OCI-LY7 (cell line): ENCODE data around the gene LPIN1. TPM values are rescaled to one million over a fixed set of nuclear protein-coding genes. Genes with fewer than 3 reads are reported as not detected.

Source experiments
- BruUV-seq: library from RNA; stranded (reverse); fragments of 400-500 nt; replicated peaks from 2 replicates; lab custom pipeline; 2021; lab: Mats Ljungman, UMichigan
- CTCF ChIA-PET: fragments of 300-600 bp; sonication (Branson Sonifier 250); formaldehyde crosslinking; loops from one replicate; lab custom pipeline; 2022; ENCODE audit warnings: antibody characterized with exemption; ENCODE audit not compliant: unreplicated experiment; lab: Charles Lee
- POLR2A ChIA-PET: fragments of 300-600 bp; sonication (Branson Sonifier 250); formaldehyde crosslinking; loops from one replicate; lab custom pipeline; 2022; ENCODE audit warnings: antibody characterized with exemption; lab: Charles Lee
- DNase-seq: peaks from one replicate; pipeline ENCODE4 v3.0.0-alpha.2; 2015; ENCODE audit warnings: low spot score
- H2AFZ ChIP-seq: fragments of 200-600 bp; sonication (generic), shearing (Covaris generic); 2 replicates; pipeline ENCODE4 v1.6.1; 2014; ENCODE audit warnings: mild to moderate bottlenecking, antibody characterized with exemption, low read length, moderate library complexity
- H3K27ac ChIP-seq: fragments of 200-600 bp; sonication (generic); 2 replicates; pipeline ENCODE4 v1.5.1; 2014; ENCODE audit warnings: mixed run types, low read depth, mild to moderate bottlenecking, moderate library complexity, low read length, inconsistent platforms; ENCODE audit not compliant: poor library complexity, severe bottlenecking
- H3K36me3 ChIP-seq: fragments of 200-600 bp; sonication (generic); 2 replicates; pipeline ENCODE4 v1.6.1; 2014; ENCODE audit warnings: mild to moderate bottlenecking, antibody characterized with exemption, low read length, moderate library complexity, mixed read lengths; ENCODE audit not compliant: insufficient read depth
- H3K4me1 ChIP-seq: fragments of 200-600 bp; sonication (generic); 2 replicates; pipeline ENCODE4 v1.5.1; 2014; ENCODE audit warnings: mild to moderate bottlenecking, low read length; ENCODE audit not compliant: insufficient read depth, poor library complexity, severe bottlenecking
- H3K4me2 ChIP-seq: fragments of 200-600 bp; sonication (generic); 2 replicates; pipeline ENCODE4 v1.6.1; 2014; ENCODE audit warnings: mild to moderate bottlenecking, low read length
- H3K4me3 ChIP-seq: fragments of 200-600 bp; sonication (generic); 2 replicates; pipeline ENCODE4 v1.5.1; 2014; ENCODE audit warnings: mild to moderate bottlenecking, low read depth, low read length; ENCODE audit not compliant: poor library complexity, severe bottlenecking
- H3K79me2 ChIP-seq: fragments of 200-600 bp; sonication (generic); 2 replicates; pipeline ENCODE4 v1.6.1; 2016; ENCODE audit warnings: low read depth, mild to moderate bottlenecking, low read length, moderate library complexity, mixed read lengths; ENCODE audit not compliant: insufficient read depth
- H3K9me2 ChIP-seq: fragments of 200-600 bp; sonication (generic); 2 replicates; pipeline ENCODE4 v1.6.1; 2016; ENCODE audit warnings: mild to moderate bottlenecking, low read length, mixed read lengths; ENCODE audit not compliant: insufficient read depth
- H3K9me3 ChIP-seq: fragments of 200-600 bp; sonication (generic); 2 replicates; pipeline ENCODE4 v1.6.1; 2014; ENCODE audit warnings: mild to moderate bottlenecking, mixed run types, low read length, mixed read lengths
- H4K20me1 ChIP-seq: fragments of 200-600 bp; sonication (generic); 2 replicates; pipeline ENCODE4 v1.6.1; 2014; ENCODE audit warnings: mild to moderate bottlenecking, antibody characterized with exemption, low read length, moderate library complexity, mixed read lengths; ENCODE audit not compliant: insufficient read depth
- EZH2phosphoT487 ChIP-seq: fragments of 200-600 bp; sonication (generic); IDR thresholded peaks from 2 replicates; pipeline ENCODE4 v1.6.1; 2018; ENCODE audit warnings: low read depth, borderline replicate concordance, mild to moderate bottlenecking, mixed run types, antibody characterized with exemption, low read length, moderate library complexity, mixed read lengths
- intact Hi-C: fragments of 100-400 bp; cut with micrococcal nuclease; formaldehyde crosslinking; loops from one replicate; pipeline ENCODE4 v1.10.0; 2022; ENCODE audit not compliant: unreplicated experiment
- total RNA-seq, 2 experiments: library from RNA; depleted of rRNA in 1 of 2; stranded (reverse); fragments of >200 nt in 1 of 2; shearing (Covaris generic) in 1 of 2; gene quantifications; 2 replicates each; pipeline ENCODE4 v1.2.3, GENCODE V29; 2014 to 2022
- TF ChIP-seq, protein P1 (sequence below): fragments of 200-600 bp; sonication (generic); conservative IDR thresholded peaks from 2 replicates; pipeline ENCODE4 v1.5.1; 2014; ENCODE audit warnings: mild to moderate bottlenecking, antibody characterized with exemption, low read length, moderate library complexity, mixed read lengths

Gene LPIN1
- total RNA-seq, 2 experiments from 2014 or later, result 56.9 to 70.2 TPM

DNA sequence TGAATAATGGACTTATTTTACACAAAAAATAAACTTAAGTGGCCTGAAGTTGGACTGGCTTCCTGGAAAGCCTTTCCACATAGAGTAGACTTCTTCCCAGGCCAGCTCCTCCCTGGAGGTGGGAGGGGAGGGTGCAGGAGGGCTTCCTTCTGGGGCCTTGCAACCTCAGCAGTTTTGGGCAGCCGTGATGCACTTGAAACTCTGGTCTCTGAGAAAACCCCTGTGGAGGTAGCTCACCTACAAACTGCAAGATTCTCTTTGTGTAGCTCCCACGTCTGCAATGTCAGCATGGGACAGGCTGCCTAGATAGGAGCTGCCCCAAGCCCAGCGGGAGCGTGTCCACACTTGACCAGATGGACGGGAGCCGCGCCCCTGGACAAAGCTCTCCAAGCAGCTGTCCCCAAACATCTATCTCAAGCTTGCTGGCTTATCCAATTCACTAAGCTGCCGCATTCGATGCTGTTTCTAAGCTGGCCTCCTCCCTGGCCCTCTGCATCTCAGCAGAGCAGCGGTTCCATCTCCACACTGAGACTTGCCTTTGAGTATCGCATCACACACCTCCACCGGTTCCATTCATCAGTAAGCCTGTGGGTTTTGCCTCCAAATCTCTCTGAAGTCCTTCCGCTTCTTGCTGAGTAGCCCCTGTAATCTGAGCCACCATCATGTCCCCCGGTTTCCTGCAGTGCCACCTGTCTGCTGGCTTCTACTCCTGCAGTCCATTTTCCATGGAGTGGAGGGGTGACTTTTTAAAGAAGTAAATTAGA is 1.6 kb upstream of the LPIN1 start:
- Histone ChIP-seq H3K27ac (peak overlapping the region; percentile 31), H2AFZ (peak overlapping the region; percentile 53)

DNA sequence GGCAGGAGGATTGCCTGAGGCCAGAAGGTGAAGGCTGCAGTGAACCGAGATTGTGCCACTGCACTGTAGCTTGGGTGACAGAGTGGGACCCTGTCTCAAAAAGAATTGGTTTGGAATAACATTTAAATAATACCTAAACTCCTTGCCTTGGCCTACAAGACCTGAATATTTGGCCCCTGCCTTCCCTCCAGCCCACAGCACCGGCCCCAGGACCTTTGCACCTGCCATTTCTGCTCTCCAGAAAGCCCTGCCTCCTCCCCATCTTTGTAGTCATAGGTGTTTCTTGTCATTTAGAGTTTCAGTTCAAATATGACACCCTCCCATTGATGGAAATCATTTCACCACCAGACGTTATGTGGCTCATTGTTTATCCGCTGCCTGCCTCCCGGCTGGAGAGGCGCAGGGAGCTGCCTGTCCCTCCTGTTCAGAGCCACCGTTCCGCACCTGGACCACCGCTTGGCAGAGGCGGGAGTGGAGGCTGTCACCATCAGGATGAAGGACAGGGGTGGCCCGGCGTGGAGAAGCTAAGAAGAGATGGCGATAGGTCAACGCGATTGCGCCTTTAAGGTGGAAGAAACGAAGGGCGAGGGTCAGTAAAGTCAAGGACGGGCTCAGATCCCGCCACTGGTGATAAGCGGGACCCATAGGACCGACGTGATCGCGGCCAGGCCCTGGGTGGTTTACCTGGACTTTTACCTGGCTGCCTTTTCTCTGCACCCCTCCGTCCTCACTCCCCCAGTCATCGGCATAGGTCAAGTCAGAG is 638 bp upstream of the LPIN1 start:
- ChIA-PET CTCF (no interaction called here), POLR2A (no interaction called here)
- no peak for DNase-seq
- peak overlapping the region; percentile 75 for H3K4me2 ChIP-seq
- TF ChIP-seq, protein P1, sequence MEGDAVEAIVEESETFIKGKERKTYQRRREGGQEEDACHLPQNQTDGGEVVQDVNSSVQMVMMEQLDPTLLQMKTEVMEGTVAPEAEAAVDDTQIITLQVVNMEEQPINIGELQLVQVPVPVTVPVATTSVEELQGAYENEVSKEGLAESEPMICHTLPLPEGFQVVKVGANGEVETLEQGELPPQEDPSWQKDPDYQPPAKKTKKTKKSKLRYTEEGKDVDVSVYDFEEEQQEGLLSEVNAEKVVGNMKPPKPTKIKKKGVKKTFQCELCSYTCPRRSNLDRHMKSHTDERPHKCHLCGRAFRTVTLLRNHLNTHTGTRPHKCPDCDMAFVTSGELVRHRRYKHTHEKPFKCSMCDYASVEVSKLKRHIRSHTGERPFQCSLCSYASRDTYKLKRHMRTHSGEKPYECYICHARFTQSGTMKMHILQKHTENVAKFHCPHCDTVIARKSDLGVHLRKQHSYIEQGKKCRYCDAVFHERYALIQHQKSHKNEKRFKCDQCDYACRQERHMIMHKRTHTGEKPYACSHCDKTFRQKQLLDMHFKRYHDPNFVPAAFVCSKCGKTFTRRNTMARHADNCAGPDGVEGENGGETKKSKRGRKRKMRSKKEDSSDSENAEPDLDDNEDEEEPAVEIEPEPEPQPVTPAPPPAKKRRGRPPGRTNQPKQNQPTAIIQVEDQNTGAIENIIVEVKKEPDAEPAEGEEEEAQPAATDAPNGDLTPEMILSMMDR, result no peak
- TF ChIP-seq EZH2phosphoT487, result no peak
- BruUV-seq, result no TSS peak
- no peaks in the 10 kb centered on the region for H3K9me2 ChIP-seq
- no peaks in the 10 kb centered on the region for H3K9me3 ChIP-seq
- H3K36me3 ChIP-seq, result no peaks in the 10 kb centered on the region
- H3K4me1 ChIP-seq, result peaks cover 70% of the 10 kb centered on the region
- no peak overlapping the region for H3K27ac ChIP-seq
- peaks cover 13% of the 10 kb centered on the region; the same call in 1 of the 2 replicates for H4K20me1 ChIP-seq
- 0 out of 2 replicates have a peak overlapping the region, but pooled peaks have one; percentile 33 for H2AFZ ChIP-seq
- peak overlapping the region; percentile 80 for H3K4me3 ChIP-seq
- intact Hi-C loops, result loop anchor here (2.0 to 5.0 kb wide), 5 partner anchors 33 to 972 kb away; partner anchors contain the start of genes PDIA6 and TRIB2
- H3K79me2 ChIP-seq, result peaks cover 38% of the 10 kb centered on the region

More for the DNA sequence above, 1.6 kb upstream of the LPIN1 start:
- peaks cover 30% of the 10 kb centered on the region for H3K79me2 ChIP-seq
- H3K4me3 ChIP-seq, result peak overlapping the region; percentile 51
- intact Hi-C loops, result loop anchor here (2.0 to 5.0 kb wide), 4 partner anchors 52 to 972 kb away; partner anchors contain the start of genes PDIA6 and TRIB2
- no TSS peak for BruUV-seq
- H3K9me3 ChIP-seq, result no peaks in the 10 kb centered on the region
- H3K4me2 ChIP-seq, result peak overlapping the region; percentile 75
- H4K20me1 ChIP-seq, result peaks cover 10% of the 10 kb centered on the region; the same call in 1 of the 2 replicates
- H3K9me2 ChIP-seq, result no peaks in the 10 kb centered on the region
- peaks cover 60% of the 10 kb centered on the region for H3K4me1 ChIP-seq
- CTCF ChIA-PET, result interaction anchor here (0.6 to 1.9 kb wide), 5 partner anchors 9 to 52 kb away, joined by 3 to 10 read pairs (median 4); no protein-coding TSS in a partner anchor
- POLR2A ChIA-PET, result interaction anchor here (0.6 to 1.9 kb wide), 7 partner anchors 9 to 48 kb away, joined by 3 to 29 read pairs (median 4); no protein-coding TSS in a partner anchor
- peak; percentile 74 for DNase-seq
- no peak for TF ChIP-seq EZH2phosphoT487
- TF ChIP-seq, protein P1, result peak; percentile 77
- H3K36me3 ChIP-seq, result no peaks in the 10 kb centered on the region
